Activated gamma-delta T cell treated with anti-CD3 and anti-CD28 coated beads, Interleukin-2, amount 50 U/mL, for 16 hours (primary cell): ENCODE measurements around the gene CD2.

Experiments
- DNase-seq: peaks from one replicate; pipeline ENCODE4 v3.0.0-alpha.2; 2020; ENCODE audit warnings: low read depth

CD2 gene

GRCh38 chr1:116777831-116778830, 23.9 kb downstream of the CD2 start:
- no peak for DNase-seq

GRCh38 chr1:116781034-116781433, 26.8 kb downstream of the CD2 start:
- no peak for DNase-seq

- DNase-seq, result no peak
These were observed 30.8 kb downstream of the CD2 start for GRCh38 chr1:116785006-116785405.

- DNase-seq, result no peak
These were observed 31.8 kb downstream of the CD2 start for GRCh38 chr1:116786049-116786448.

GRCh38 chr1:116791727-116792126, 37.5 kb downstream of the CD2 start:
- no peak for DNase-seq

DNA sequence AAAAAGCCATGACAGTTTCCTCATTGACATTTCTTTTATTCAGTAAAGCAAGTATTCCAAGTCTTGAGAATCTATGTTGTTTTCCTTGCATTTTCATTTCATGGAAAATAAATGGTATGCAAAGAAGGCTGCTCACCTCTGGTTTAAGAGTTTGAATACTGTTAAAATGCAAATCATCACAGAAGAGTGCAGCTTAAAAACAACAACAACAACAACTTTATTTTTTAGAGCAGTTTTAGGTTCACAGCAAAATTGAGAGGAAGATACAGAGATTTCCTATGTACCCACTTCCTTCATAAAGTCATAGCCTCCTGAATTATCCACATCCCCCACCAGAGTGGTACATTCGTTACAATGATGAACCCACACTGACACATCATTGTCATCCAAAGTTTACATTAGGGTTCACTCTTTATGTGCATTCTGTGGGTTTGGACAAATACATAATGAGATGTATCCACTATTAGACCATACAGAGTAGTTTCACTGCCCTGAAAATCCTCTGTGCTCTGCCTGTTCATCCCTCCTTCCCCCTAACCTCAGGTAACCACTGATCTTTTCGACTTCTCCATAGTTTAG, 39.2 kb downstream of the CD2 start:
- DNase-seq, result no peak

DNA sequence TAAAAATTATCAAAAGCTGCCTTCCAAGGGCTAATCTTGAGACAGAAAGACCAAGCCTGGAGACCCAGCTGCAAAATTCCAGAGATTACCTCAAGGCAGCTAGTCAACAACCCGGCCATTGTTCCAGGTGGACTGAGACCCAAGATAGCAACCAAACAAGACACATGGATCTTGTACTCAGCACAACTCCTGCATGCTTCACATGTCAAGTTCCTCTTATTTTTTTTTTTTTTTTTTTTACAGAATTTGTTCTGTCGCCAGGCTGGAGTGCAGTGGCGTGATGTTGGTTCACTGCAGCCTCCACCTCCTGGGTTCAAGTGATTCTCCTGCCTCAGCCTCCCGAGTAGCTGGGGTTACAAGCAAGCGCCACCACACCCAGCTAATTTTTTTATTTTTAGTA, 40.1 kb downstream of the CD2 start:
- no peak for DNase-seq

- no peak for DNase-seq
These were observed 40.7 kb downstream of the CD2 start for GRCh38 chr1:116794804-116795481.

- no peak for DNase-seq
These were observed 41.2 kb downstream of the CD2 start for GRCh38 chr1:116795482-116795829.

DNA sequence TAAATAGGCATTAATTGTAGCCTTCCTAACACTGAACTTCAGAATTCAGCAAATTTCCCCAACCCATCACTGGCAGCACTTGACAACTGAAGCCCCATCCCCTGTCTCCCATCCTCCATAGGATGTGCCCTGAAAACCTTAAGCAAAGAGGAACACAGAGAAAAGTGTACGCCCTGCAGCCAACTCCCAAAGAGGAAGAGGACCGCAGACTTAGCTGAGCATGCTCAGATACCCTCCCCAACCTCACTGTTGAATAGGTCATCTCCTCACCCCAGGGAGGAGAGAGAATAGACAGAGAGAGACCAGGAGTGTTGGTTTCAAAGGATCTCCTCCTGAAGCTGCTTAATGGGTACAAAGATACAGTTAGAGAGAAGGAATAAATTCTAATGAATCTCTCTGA, 50.5 kb downstream of the CD2 start:
- no peak for DNase-seq

- no peak for DNase-seq
These were observed 51.2 kb downstream of the CD2 start for GRCh38 chr1:116805398-116805797.

GRCh38 chr1:116806245-116806644, 52.0 kb downstream of the CD2 start:
- DNase-seq, result peak; percentile 27

- DNase-seq, result no peak
These were observed 52.4 kb downstream of the CD2 start for GRCh38 chr1:116806671-116807070.

GRCh38 chr1:116807394-116808199, 53.4 kb downstream of the CD2 start:
- DNase-seq, result no peak

GRCh38 chr1:116808200-116808847, 54.1 kb downstream of the CD2 start:
- no peak for DNase-seq

DNA sequence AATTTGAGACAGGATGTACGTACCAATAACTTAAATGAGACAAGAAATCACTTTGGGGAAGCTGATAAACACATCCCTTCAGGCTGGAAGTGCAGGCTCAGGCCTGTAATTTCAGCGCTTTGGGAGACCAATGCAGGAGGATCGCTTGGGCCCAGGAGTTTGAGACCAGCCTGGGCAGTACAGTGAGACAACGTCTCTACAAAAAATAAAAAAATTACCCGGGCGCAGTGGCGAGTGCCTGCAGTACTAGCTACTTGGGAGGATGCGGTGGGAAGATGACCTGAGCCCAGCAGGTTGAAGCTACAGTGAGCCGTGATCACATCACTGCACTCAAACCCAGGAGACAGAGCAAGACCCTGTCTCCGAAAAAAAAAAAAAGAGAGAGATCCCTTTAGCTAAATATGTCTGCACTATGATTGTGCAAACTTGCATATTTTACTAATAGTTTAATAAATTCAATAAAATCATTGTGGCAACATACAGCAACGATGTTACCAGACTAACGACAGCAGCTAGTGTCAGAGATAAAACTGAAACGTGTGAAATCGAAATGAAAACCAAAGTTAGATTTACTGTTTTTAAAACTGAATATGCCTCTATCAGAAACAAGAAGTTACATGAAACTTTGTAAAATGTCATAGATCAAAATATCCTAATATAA, 54.7 kb downstream of the CD2 start:
- no peak for DNase-seq

DNA sequence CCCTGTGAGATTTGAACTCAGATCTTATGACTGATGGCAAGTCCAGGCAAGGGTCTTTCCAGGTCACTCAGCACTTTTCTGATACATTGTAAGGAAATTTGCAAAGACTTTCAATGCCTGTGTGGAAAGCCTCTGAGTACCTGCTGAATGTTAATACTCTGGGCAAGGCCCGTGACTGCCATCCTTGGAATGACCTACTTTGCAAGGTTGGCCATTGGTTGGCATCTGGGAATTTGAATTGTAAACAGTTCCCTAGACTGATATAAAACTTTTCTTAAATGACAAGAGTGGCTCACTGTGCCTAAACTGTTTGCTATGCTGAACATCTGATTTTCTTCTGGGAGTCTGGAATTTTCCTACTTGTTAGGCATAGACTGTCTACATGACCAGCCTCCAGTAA, 57.1 kb downstream of the CD2 start:
- no peak for DNase-seq

DNA sequence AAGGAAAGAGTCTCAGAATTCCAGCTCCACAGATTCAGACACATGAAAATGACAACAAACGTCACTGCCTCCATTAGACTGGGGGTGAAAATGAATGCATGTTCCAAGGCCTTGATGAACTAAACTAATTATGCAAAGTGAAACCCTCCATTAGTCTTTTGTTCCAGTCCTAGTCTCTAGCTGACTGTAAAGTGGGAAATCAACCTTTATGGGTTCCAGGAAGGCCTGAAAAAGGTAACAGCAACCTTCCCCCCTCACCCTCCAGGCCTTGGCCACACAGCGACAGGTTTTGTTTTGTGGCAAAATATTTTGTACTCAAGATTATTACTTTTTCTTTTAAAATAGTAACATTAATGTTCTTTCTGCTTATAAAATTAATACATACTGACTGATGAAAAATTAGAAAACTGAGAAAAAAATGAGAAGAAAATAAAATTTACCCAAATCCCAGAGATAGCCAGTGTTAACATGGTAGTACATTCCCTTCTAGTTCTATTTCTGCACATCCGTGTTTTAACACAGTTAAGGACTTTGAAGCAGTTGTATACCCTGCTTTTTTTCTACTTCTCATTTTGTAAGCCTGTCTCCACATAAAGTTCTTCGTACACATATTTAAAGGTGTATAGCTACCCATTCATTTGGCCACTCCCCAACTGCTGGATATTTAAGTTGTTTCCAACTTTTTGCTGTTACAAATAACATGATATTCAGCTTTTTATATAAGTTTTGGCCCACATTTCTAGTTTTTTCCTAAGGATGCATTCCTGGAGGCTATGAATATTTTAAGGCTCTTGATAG, 60.9 kb downstream of the CD2 start:
- no peak for DNase-seq

GRCh38 chr1:116817582-116818064, 63.4 kb downstream of the CD2 start:
- DNase-seq, result peak; percentile 63
